ENCODE measurements around the gene SOCS7.

SOCS7 gene

GRCh38 chr17:38369124-38369886 lies 17.7 kb downstream of the SOCS7 start:
- DNase-seq: no peak

DNA sequence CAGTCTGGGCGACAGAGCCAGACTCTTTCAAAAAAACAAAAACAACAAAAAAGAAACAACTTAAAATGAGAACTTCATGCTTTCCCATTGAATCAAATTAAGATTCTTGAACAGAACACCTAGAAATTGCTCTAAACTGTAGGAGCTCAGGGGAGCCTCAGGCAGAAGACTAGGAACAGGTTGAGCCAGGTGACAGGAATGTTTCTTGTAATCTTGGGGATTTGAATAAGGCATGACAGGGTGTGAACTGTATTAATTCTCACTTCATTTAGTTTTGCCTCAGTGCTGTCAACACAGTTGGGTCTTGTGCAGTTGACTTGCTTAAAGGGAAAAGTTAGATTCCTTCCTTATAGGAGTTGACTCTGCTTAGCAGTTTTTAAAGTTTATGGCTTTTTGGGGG lies 27.8 kb downstream of the SOCS7 start:
- DNase-seq: no peak

DNA sequence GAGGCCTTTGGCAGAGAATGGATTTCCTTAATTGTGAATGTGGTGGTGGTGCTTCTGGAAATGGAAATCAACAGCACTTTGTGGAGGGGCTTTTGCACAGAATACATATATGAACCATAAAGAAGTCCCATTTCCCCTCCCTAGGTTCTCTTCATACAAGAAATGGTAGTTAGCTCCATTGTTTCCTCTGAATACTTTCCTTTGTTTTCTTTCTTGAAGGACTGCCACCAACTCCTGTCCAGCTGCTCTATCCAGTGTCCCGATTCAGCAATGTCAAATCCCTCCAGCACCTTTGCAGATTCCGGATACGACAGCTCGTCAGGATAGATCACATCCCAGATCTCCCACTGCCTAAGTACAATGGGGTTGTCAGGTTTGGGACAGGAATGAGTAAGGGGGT lies 43.4 kb downstream of the SOCS7 start:
- no peak for DNase-seq

- DNase-seq: no peak
These were observed 45.6 kb downstream of the SOCS7 start for GRCh38 chr17:38397227-38397626.

- no peak for DNase-seq
These were observed 48.6 kb downstream of the SOCS7 start for GRCh38 chr17:38400286-38400685.

GRCh38 chr17:38401459-38401858 lies 49.8 kb downstream of the SOCS7 start:
- DNase-seq: no peak

- DNase-seq: no peak
These were observed 51.3 kb downstream of the SOCS7 start for GRCh38 chr17:38402897-38403296.

GRCh38 chr17:38403491-38403890 lies 51.8 kb downstream of the SOCS7 start:
- DNase-seq: no peak

DNA sequence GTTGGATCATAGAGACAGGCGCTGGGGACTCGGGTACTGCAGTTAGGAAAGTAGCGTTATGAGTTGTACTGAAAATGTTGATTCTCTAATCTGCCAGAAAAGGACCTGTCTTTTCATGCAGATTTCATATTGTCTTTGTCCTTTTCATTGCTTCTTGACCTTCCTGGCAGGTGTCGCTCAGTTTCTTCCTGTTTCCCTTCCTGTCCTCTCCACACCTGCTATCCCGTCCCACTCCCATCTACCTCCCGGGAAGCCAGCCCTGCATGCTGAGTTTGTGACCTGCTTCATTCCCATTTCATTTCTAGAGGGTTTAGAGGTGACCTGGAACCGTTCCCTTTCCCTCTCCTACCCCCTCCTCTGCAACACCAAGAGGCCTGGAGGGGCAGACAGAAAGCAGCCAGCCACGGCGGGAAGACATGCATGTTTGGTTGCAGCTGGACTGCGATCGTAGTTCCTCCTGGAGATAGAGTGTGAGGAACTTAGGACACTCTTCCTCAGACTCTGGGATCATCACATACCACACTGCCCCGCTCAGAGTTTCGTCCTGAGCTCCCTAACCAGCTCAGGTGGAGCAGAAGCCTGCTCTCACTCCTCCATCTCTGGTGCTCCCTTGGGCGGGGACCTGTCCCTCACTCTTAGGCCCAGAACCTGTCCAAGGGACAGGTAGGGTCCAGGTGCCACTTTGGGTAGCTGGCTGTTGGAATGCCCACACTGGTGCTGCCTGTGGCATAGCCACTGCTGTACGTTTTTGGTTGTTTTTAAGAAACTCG lies 52.7 kb downstream of the SOCS7 start:
- DNase-seq: no peak

DNA sequence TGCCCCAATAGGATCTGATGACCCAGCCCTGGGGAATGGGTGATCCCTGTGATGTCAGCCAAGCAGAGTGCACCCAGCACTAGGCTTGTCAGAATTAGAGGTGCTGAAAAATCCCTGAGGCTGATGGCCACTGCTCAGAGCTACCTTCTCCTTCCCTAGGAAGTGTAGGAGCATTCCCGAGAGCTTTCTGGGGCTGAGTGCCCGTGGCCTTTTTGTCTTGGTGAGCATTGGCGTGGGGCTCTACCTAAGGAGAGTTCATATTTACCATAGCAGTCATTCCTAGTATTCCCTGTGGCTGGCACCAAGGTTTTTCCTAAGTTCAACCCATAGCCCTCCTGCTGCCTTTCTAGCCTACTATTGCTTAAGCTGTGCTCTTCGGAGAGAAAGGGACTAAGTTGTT lies 54.0 kb downstream of the SOCS7 start:
- DNase-seq: no peak

DNA sequence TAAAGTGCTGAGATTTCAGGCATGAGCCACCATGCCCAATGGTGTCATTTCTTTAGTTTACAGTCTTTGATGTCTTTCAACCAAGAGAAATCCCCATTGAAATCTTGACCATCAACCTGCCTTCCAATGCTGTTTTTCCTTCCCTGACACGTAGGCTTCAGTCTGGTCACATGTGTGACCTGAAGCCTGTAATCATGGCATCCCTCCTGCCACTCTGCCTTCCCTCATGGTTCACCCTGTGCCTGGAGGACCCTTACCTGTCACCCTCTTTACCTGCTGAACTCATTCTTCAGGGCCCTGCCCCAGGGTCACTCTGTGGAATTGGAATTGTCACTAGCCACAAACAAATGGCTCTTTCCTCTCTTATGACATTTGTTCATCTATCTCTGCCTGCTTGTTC lies 58.6 kb downstream of the SOCS7 start:
- DNase-seq: no peak

DNA sequence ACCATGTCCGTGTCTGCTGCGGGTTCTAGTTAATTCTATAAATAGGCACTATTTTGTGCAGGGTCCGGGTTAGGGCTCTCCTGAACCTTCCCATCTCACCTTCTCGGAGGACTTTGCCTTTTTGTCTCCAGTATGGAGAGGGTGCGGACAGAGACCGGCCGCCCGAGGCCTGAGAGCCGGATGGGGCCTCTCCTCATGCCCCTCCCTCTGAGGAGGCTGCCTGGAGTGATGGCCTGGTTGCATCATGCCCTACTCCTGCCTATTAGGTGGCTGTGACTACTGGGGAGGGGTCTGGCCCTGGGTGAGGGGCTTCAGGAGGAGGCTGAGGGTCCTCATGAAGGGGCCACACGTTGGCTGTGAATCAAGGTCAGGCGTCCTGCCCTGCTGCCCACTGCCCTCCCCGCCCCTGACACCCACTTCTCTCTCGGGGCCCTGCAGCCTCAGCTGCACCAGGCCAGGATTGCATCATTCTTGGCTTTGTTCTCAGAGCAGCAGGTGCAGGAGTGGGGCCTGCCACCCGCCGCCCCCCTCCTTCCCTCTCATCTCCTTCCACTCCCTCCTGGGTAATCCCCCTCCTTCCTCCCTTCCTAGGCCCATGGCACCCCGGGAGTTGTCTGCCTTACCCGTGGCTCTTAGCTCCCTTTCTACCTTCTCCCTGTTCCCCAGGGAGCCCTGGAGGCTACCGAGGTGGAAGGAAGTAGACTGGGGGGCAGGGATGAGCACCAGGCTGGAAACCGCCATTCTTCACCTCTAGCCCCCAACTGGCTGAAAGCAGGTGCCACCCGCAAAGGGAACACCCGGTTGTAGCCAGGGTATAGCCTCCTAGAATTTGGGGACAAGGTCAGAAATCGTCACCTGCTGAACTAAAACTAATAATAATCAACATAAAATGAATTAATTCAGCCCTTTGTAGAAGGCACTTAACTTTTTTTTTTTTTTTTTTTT lies 63.9 kb downstream of the SOCS7 start:
- DNase-seq: no peak

DNA sequence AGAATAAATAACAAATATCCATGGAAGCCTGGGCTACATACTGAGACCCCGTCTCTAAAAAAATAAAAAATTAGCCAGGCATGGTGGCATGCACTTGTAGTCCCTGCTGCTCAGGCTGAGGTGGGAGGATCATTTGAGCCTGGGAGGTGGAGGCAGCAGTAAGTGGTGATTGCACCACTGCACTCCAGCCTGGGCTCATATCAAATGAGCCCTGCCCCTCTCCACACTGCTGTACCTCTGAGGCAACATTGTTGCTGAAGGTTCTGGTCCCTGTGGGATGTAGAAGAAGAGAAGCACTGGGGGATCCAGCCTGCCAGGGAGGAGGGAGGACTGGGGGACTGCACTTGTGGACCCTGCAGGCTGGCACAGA lies 65.2 kb downstream of the SOCS7 start:
- DNase-seq: no peak

GRCh38 chr17:38417210-38417951 lies 65.7 kb downstream of the SOCS7 start:
- no peak for DNase-seq

DNA sequence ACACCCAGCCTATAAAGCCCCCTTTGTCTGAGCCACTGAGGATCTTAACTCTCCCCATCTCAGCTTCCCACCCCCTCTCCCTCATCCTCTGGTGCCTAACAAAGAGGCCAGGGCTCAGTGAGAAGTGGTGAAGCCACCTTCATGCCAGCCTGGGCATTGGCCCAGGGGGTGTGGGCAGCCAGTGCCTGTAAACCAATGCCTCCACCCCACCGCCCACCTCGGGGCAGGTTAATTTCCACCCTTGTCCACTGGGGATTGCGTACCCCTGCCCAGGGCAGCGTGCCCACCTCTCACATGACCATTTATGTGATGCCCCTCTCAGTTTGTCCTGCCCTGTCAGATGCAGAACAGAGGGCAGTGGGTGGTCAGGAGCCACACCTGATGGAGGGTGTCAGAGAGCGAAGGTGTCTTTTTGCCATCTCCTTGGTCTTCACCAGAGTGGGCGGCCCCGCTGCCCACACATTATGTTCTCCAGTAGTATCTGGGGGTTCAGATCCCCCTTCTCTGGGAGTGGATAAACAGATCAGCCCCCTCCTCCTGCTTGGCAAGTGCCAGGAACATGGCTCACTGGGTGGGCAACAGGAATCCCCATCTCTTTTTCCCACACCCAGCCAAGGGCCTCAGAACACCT lies 66.5 kb downstream of the SOCS7 start:
- no peak for DNase-seq

DNA sequence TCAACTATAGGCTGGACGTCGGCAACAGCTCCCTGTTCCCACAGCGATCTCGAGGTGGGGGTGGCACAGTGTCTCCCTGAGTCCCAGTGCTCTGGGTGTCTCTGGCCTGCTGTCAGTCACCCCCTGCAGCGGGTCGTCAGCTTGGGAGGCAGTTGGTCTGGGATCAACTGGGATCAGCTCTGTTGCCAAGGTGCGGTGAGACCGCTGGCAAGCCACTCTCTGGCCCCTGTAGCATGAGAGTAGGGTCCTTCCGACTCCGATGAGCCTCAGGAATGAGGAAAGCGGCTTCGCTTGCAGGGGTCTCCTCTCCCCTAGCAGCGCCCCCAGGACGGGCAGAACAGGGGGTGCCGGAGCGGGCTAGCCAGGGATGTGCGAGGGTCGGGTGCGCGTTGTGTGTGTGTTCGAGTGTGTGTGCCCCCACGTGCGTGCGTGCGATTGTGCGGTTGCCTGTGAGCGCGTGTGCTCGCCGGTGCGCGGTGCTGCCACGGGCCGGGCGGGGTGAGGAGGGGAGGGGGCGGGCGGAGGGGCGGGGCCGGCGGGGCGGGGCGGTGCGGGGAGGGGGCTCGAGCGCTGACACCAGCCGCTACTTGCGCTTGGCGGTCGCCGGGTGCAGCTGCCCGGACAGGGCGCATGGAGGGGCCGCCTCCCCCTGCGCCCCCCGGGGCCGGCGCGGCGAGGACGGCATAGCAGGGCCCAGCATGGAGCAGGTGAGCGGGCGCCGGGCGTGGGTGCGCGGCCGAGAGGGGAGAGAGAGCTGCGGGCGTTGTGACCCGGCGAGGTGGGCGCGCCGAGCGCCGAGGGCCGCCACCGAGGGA lies 67.3 kb downstream of the SOCS7 start:
- no peak for DNase-seq

- no peak for DNase-seq
These were observed 67.9 kb downstream of the SOCS7 start for GRCh38 chr17:38419508-38419981.

DNA sequence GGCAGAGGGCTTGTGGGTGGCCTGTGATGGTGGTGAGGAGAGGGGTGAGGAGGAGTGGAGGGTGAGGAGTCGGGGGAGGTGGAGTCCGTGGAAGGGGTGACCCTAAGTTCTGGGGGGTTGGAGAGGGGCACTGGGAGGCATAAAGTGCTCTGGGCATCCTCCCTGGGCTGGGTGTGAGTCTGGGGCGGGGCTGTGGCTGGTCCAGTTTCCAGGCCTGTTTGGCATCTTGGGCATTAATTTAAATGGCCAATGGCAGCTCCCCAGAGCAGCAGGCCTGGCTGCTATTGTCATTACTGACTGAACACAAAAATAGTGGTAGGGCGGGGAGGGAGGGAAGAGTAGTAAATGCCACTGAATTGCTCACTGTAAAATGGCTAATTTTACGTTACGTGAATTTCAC lies 68.9 kb downstream of the SOCS7 start:
- no peak for DNase-seq

GRCh38 chr17:38421171-38421841 lies 69.7 kb downstream of the SOCS7 start:
- DNase-seq: no peak
